ENCODE results near the gene DDTL.

DNA sequence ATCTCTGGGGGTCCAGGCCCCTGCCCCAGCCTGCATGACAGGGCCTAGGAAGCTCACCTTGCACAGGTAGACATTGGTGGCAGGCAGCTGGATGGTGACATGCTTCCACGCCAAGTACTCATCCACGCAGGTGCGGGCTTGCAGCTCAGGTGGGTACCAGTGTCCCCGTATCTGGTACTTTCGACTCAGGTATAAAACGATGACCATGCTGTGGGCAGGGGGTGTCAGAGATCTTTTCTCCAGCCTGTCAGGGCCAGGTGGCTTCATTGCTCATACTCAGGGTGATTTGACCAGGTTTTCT is 40.2 kb downstream of the DDTL start:
- TF ChIP-seq CTCF (IDR thresholded peaks at IDR 0.05) (no peak), POLR2AphosphoS5 (IDR thresholded peaks at IDR 0.05; ENCODE audit: low read depth, low read length) (no peak), REST (IDR thresholded peaks at IDR 0.05; ENCODE audit: insufficient read depth in 1 of 2, low read depth in 2 of 2, low read length in 1 of 2) (no peak)

Measured in Panc1 (cell line).